GM23338 (cell line): ENCODE data around the gene SUSD1. TPM values are rescaled to one million over a fixed set of nuclear protein-coding genes. Genes with fewer than 3 reads are reported as not detected.

Experiments used
- ATAC-seq: fragments of 200-7000 bp; cut with Tn5 transposase; 3 replicates; pipeline ENCODE4 v1.9.1; 2020
- DNase-seq: peaks from one replicate; pipeline ENCODE4 v3.0.0-alpha.2; 2015; ENCODE audit warnings: low spot score
- H2AFZ ChIP-seq: fragments of 200-600 bp; sonication (generic); 2 replicates; pipeline ENCODE4 v1.8.0; 2016; ENCODE audit warnings: antibody characterized with exemption, mild to moderate bottlenecking, moderate library complexity
- H3F3A ChIP-seq: fragments of 200-600 bp; sonication (generic); replicated peaks from 2 replicates; pipeline ENCODE4 v1.8.0; 2017; ENCODE audit warnings: antibody characterized with exemption, mixed run types, low read depth
- H3K27ac ChIP-seq: fragments of 200-600 bp; sonication (generic); 2 replicates; pipeline ENCODE4 v1.6.1; 2016; ENCODE audit warnings: low read depth
- H3K27me3 ChIP-seq: fragments of 200-600 bp; sonication (generic); 2 replicates; pipeline ENCODE4 v1.8.0; 2016; ENCODE audit warnings: mild to moderate bottlenecking, mixed run types, moderate library complexity; ENCODE audit not compliant: insufficient read depth
- H3K36me3 ChIP-seq: fragments of 200-600 bp; sonication (generic); 2 replicates; pipeline ENCODE4 v1.8.0; 2016; ENCODE audit warnings: mild to moderate bottlenecking; ENCODE audit not compliant: insufficient read depth
- H3K4me1 ChIP-seq: fragments of 200-600 bp; sonication (generic); 2 replicates; pipeline ENCODE4 v1.8.0; 2016; ENCODE audit warnings: mild to moderate bottlenecking, moderate library complexity; ENCODE audit not compliant: insufficient read depth
- H3K4me2 ChIP-seq: fragments of 200-600 bp; sonication (generic); 2 replicates; pipeline ENCODE4 v1.7.1; 2017; ENCODE audit warnings: mixed run types
- H3K4me3 ChIP-seq: fragments of 200-600 bp; sonication (generic); 2 replicates; pipeline ENCODE4 v1.6.1; 2016; ENCODE audit warnings: mixed run types
- H3K79me2 ChIP-seq: fragments of 200-600 bp; sonication (generic); replicated peaks from 2 replicates; pipeline ENCODE4 v1.8.0; 2017; ENCODE audit warnings: mild to moderate bottlenecking; ENCODE audit not compliant: insufficient read depth
- H3K9me2 ChIP-seq: fragments of 200-600 bp; sonication (generic); 2 replicates; pipeline ENCODE4 v1.8.0; 2017; ENCODE audit not compliant: insufficient read depth
- H4K20me1 ChIP-seq: fragments of 200-600 bp; sonication (generic); replicated peaks from 2 replicates; pipeline ENCODE4 v1.8.0; 2017; ENCODE audit warnings: mild to moderate bottlenecking; ENCODE audit not compliant: insufficient read depth
- H3K27ac Mint-ChIP-seq: 2 replicates; pipeline ENCODE4 v1.8.0; 2020; ENCODE audit warnings: inconsistent platforms, mild to moderate bottlenecking, moderate library complexity, mixed read lengths
- H3K27me3 Mint-ChIP-seq: 3 replicates; pipeline ENCODE4 v1.8.0; 2022; ENCODE audit warnings: low read depth, mild to moderate bottlenecking, moderate library complexity, mixed read lengths, inconsistent platforms; ENCODE audit not compliant: insufficient read depth, poor library complexity
- H3K36me3 Mint-ChIP-seq: 3 replicates; pipeline ENCODE4 v1.8.0; 2021; ENCODE audit warnings: low read depth, mild to moderate bottlenecking, inconsistent platforms, moderate library complexity, mixed read lengths
- H3K4me1 Mint-ChIP-seq: 3 replicates; pipeline ENCODE4 v1.8.0; 2020; ENCODE audit warnings: mild to moderate bottlenecking, inconsistent platforms, mixed read lengths
- H3K4me3 Mint-ChIP-seq: 3 replicates; pipeline ENCODE4 v1.8.0; 2021; ENCODE audit warnings: moderate library complexity, mild to moderate bottlenecking, inconsistent platforms, mixed read lengths
- H3K9me3 Mint-ChIP-seq: 3 replicates; pipeline ENCODE4 v1.8.0; 2020; ENCODE audit warnings: moderate library complexity, mild to moderate bottlenecking, inconsistent platforms, mixed read lengths
- ETS1 ChIP-seq: IDR thresholded peaks from 2 replicates; pipeline ENCODE4 v1.6.1; 2016; ENCODE audit warnings: antibody characterized with exemption
- EZH2phosphoT487 ChIP-seq: fragments of 200-600 bp; sonication (generic); IDR thresholded peaks from one replicate; pipeline ENCODE4 v1.8.1; 2018; ENCODE audit warnings: antibody characterized with exemption; ENCODE audit not compliant: unreplicated experiment
- NANOG ChIP-seq: IDR thresholded peaks from 2 replicates; pipeline ENCODE4 v1.6.1; 2016; ENCODE audit warnings: antibody characterized with exemption, borderline replicate concordance
- STAT1 ChIP-seq: IDR thresholded peaks from one replicate; pipeline ENCODE4 v1.6.1; 2016; ENCODE audit warnings: antibody characterized with exemption; ENCODE audit not compliant: unreplicated experiment
- ZNF114 ChIP-seq: fragments of 250-450 bp; sonication (Bioruptor Pico); IDR thresholded peaks from 2 replicates; pipeline ENCODE4 v1.5.0; 2020; ENCODE audit warnings: mild to moderate bottlenecking, moderate library complexity
- ZNF462 ChIP-seq: fragments of 250-450 bp; sonication (Bioruptor Pico); IDR thresholded peaks from 2 replicates; pipeline ENCODE4 v1.5.0; 2020; ENCODE audit warnings: mild to moderate bottlenecking, moderate library complexity
- polyA plus RNA-seq: library from polyadenylated mRNA; unstranded; fragments of >200 nt; fragmentation: Nextera tagmentation; extraction: Ambion mirVana; gene quantifications from 2 replicates; pipeline ENCODE4 v1.2.1, GENCODE V29; 2016
- total RNA-seq: library from RNA; depleted of rRNA; stranded (reverse); fragments of >200 nt; shearing (Covaris generic); gene quantifications from 2 replicates; pipeline ENCODE4 v1.2.3, GENCODE V29; 2014
- TF ChIP-seq, protein P1 (sequence below): IDR thresholded peaks from one replicate; pipeline ENCODE4 v1.6.1; 2018; ENCODE audit warnings: antibody characterized with exemption; ENCODE audit not compliant: unreplicated experiment

SUSD1 gene
- total and polyA plus RNA-seq, 2 experiments from 2014 or later = 1.2 to 6.4 TPM

DNA sequence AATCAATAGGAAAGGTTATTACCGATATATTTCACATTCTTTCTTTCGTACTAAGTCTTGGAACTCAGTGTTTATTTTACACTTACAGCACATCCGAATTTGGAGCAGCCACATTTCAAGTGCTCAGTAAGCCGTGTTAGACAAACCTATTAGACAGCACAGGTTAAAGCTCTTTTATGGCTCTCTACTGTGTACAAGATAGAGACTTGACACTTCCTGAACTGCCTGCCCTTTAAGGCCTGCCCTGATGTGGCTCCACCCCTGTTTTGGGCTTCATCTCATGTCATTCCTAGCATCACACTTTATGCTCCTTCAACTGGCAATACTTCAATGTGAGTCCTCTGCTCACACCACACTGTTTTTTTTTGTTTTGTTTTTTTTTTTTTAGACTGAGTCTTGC lies 23.5 kb upstream of the SUSD1 start (continued):
- TF ChIP-seq ZNF462 (CRISPR knock-in tag) = no peak
- TF ChIP-seq EZH2phosphoT487 = no peak
- no peak for TF ChIP-seq ZNF114 (CRISPR knock-in tag)
- TF ChIP-seq NANOG = no peak
- TF ChIP-seq STAT1 = no peak

- Histone ChIP-seq H3K4me2 (no peak overlapping the region), H4K20me1 (no peaks in the 10 kb centered on the region), H3K9me2 (no peaks in the 10 kb centered on the region), H3F3A (no peaks in the 10 kb centered on the region), H3K36me3 (no peaks in the 10 kb centered on the region), H3K79me2 (no peaks in the 10 kb centered on the region), H3K27me3 (no peaks in the 10 kb centered on the region), H3K27ac (no peak overlapping the region), H3K4me1 (peaks cover 10% of the 10 kb centered on the region), H3K4me3 (no peak overlapping the region), H2AFZ (no peak overlapping the region)
- H3K36me3 Mint-ChIP-seq = no peaks in the 10 kb centered on the region
- DNase-seq = no peak
- no peak overlapping the region for H3K4me3 Mint-ChIP-seq
- no peaks in the 10 kb centered on the region; the same call in 2 of the 3 replicates for H3K9me3 Mint-ChIP-seq
- peaks cover 5% of the 10 kb centered on the region for H3K27me3 Mint-ChIP-seq
- no peak for ATAC-seq
- H3K27ac Mint-ChIP-seq = no peak overlapping the region
- peaks cover 19% of the 10 kb centered on the region for H3K4me1 Mint-ChIP-seq
- no peak for TF ChIP-seq ETS1
- no peak for TF ChIP-seq STAT1
- TF ChIP-seq, protein P1, sequence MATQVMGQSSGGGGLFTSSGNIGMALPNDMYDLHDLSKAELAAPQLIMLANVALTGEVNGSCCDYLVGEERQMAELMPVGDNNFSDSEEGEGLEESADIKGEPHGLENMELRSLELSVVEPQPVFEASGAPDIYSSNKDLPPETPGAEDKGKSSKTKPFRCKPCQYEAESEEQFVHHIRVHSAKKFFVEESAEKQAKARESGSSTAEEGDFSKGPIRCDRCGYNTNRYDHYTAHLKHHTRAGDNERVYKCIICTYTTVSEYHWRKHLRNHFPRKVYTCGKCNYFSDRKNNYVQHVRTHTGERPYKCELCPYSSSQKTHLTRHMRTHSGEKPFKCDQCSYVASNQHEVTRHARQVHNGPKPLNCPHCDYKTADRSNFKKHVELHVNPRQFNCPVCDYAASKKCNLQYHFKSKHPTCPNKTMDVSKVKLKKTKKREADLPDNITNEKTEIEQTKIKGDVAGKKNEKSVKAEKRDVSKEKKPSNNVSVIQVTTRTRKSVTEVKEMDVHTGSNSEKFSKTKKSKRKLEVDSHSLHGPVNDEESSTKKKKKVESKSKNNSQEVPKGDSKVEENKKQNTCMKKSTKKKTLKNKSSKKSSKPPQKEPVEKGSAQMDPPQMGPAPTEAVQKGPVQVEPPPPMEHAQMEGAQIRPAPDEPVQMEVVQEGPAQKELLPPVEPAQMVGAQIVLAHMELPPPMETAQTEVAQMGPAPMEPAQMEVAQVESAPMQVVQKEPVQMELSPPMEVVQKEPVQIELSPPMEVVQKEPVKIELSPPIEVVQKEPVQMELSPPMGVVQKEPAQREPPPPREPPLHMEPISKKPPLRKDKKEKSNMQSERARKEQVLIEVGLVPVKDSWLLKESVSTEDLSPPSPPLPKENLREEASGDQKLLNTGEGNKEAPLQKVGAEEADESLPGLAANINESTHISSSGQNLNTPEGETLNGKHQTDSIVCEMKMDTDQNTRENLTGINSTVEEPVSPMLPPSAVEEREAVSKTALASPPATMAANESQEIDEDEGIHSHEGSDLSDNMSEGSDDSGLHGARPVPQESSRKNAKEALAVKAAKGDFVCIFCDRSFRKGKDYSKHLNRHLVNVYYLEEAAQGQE = no peak
Observed at GRCh38 chr9:112194969-112195431, 19.9 kb upstream of the SUSD1 start.
